Osteoblast (primary cell): Measurements from ENCODE around the gene MRPL54. TPM values are rescaled to one million over a fixed set of nuclear protein-coding genes. Genes with fewer than 3 reads are reported as not detected.

Experiments used
- DNase-seq: peaks from one replicate; pipeline ENCODE4 v3.0.0; 2011; ENCODE audit warnings: low spot score, mixed read lengths; ENCODE audit not compliant: insufficient read length; ENCODE audit errors: missing footprints
- H2AFZ ChIP-seq: 2 replicates; pipeline ENCODE4 v1.6.0; 2011; ENCODE audit warnings: mild to moderate bottlenecking, low read length
- H3K27ac ChIP-seq: 2 replicates; pipeline ENCODE4 v1.5.1; 2011; ENCODE audit warnings: mild to moderate bottlenecking, low read depth, low read length, moderate library complexity
- H3K27me3 ChIP-seq: 2 replicates; pipeline ENCODE4 v1.6.0; 2012; ENCODE audit warnings: mild to moderate bottlenecking, control low read depth, inconsistent platforms, low read length, moderate library complexity; ENCODE audit not compliant: insufficient read depth
- H3K36me3 ChIP-seq: 2 replicates; pipeline ENCODE4 v1.5.1; 2011; ENCODE audit warnings: mild to moderate bottlenecking, low read length, control low read depth, moderate library complexity; ENCODE audit not compliant: insufficient read depth
- H3K4me1 ChIP-seq: 2 replicates; pipeline ENCODE4 v1.5.1; 2011; ENCODE audit warnings: mild to moderate bottlenecking, low read length, control low read depth, moderate library complexity; ENCODE audit not compliant: insufficient read depth
- H3K4me2 ChIP-seq: 2 replicates; pipeline ENCODE4 v1.6.0; 2011; ENCODE audit warnings: mild to moderate bottlenecking, low read length; ENCODE audit not compliant: insufficient read depth
- H3K4me3 ChIP-seq: fragments of 200-600 bp; sonication (generic); 3 replicates; pipeline ENCODE4 v1.5.1; 2012; ENCODE audit warnings: mild to moderate bottlenecking, low read length, inconsistent platforms; ENCODE audit not compliant: insufficient read depth
- H3K79me2 ChIP-seq: 2 replicates; pipeline ENCODE4 v1.6.0; 2012; ENCODE audit warnings: mild to moderate bottlenecking, low read length, control low read depth, inconsistent platforms; ENCODE audit not compliant: insufficient read depth
- H3K9me3 ChIP-seq: 2 replicates; pipeline ENCODE4 v1.5.1; 2011; ENCODE audit warnings: low read depth, low read length, control low read depth
- H4K20me1 ChIP-seq: 2 replicates; pipeline ENCODE4 v1.6.0; 2012; ENCODE audit warnings: mild to moderate bottlenecking, low read length, control low read depth; ENCODE audit not compliant: insufficient read depth
- total RNA-seq: library from RNA; depleted of rRNA; stranded (reverse); fragments of >200 nt; gene quantifications from 2 replicates; pipeline ENCODE4 v1.2.3, GENCODE V29; 2012
- TF ChIP-seq, protein P1 (sequence below): IDR thresholded peaks from 2 replicates; pipeline ENCODE4 v1.5.1; 2011; ENCODE audit warnings: mild to moderate bottlenecking, low read depth, low read length, moderate library complexity; ENCODE audit errors: extremely low read depth

MRPL54 gene
- total RNA-seq, 1 donor, result 41.6 TPM

DNA sequence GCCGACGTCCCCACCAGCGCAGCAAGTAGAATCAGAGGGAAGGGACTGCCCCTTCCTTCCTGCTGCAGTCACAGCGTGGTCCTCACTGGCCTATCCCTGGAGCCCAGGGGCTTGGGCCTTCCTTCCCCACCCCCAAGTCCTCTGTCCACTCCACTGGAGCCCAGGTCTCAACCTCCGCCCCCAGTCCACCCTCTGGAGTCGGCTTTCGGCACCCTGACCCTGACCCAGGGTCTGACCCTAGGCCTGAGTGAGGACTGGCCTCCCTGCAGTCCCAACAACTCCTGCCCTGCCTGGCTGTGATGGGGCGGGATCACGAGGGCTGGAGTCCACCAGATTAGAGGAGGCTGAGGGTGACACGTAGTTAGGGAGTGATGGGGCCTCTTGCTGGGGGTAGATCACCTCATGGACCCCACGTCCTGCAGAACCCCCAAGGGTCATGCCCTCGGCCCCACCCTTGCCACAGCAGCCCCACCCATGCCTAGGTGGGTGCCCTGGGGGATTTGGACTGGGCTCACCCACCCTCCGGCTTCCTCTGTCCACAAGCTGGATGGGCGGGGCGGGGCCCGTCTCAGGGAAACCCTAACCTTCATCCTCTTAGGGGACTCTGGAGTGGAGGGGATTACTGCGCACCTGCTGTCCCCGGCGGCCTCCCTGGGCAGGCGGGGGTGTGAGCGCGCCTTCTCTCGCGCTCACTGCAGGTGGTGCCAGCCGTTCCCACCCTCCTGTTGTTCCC, 5.7 kb downstream of the MRPL54 start:
- Histone ChIP-seq H3K27ac (no peak overlapping the region), H2AFZ (no peak overlapping the region), H3K36me3 (peaks cover 6% of the 10 kb centered on the region), H3K9me3 (no peaks in the 10 kb centered on the region), H3K79me2 (peaks cover 5% of the 10 kb centered on the region), H3K4me3 (no peak overlapping the region), H3K4me1 (peaks cover 3% of the 10 kb centered on the region), H3K4me2 (no peak overlapping the region), H3K27me3 (no peaks in the 10 kb centered on the region), H4K20me1 (no peaks in the 10 kb centered on the region)
- DNase-seq, result no peak
- TF ChIP-seq, protein P1, sequence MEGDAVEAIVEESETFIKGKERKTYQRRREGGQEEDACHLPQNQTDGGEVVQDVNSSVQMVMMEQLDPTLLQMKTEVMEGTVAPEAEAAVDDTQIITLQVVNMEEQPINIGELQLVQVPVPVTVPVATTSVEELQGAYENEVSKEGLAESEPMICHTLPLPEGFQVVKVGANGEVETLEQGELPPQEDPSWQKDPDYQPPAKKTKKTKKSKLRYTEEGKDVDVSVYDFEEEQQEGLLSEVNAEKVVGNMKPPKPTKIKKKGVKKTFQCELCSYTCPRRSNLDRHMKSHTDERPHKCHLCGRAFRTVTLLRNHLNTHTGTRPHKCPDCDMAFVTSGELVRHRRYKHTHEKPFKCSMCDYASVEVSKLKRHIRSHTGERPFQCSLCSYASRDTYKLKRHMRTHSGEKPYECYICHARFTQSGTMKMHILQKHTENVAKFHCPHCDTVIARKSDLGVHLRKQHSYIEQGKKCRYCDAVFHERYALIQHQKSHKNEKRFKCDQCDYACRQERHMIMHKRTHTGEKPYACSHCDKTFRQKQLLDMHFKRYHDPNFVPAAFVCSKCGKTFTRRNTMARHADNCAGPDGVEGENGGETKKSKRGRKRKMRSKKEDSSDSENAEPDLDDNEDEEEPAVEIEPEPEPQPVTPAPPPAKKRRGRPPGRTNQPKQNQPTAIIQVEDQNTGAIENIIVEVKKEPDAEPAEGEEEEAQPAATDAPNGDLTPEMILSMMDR, result no peak

DNA sequence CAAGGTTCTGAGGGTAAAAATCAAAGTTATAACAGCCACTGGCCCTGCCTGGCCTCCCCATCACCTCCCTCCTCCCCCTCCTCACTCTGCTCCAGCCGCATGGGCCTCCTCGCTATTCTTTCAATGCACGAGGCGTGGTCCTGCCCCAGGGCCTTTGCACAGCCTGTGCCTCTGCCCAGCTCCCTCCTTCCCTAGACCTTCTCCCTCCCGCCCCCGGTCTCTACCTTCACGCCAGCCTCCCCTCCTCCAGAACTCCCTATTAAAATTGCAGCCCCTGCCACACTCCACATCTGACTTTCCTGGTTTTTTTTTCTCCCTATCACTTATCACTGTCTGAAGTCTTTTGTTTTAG, 6.2 kb downstream of the MRPL54 start:
- Histone ChIP-seq H3K27me3 (no peaks in the 10 kb centered on the region), H3K4me3 (no peak overlapping the region), H3K27ac (no peak overlapping the region), H3K36me3 (peaks cover 6% of the 10 kb centered on the region), H3K79me2 (peaks cover 2% of the 10 kb centered on the region), H2AFZ (no peak overlapping the region), H4K20me1 (no peaks in the 10 kb centered on the region), H3K4me1 (no peaks in the 10 kb centered on the region), H3K4me2 (no peak overlapping the region), H3K9me3 (no peaks in the 10 kb centered on the region)
- TF ChIP-seq, protein P1, result no peak
- no peak for DNase-seq

DNA sequence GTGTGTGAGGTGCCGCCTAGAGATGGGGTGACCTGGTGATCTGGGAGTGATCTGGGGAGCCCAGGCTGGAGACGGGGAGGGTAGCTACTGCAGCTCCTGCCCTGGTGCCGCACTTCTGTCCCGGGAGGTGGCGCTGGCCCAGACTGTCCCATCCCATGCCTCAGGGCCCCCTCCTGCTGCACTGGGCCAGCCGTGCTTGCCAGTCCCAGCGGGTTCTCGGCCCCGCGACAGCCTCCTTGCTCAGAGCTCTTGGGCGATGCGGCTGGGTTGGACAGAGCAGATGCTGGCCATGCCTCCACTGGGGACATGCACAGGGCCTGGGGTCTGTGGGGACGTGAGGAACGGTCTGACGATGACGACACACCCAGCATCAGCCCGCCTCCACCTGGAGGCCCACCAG, 7.0 kb downstream of the MRPL54 start:
- Histone ChIP-seq H3K4me2 (no peak overlapping the region), H3K79me2 (peaks cover 2% of the 10 kb centered on the region)

More for the DNA sequence above, 7.0 kb downstream of the MRPL54 start:
- Histone ChIP-seq H3K27ac (no peak overlapping the region), H2AFZ (no peak overlapping the region), H4K20me1 (no peaks in the 10 kb centered on the region), H3K36me3 (peaks cover 6% of the 10 kb centered on the region), H3K4me1 (no peaks in the 10 kb centered on the region), H3K4me3 (no peak overlapping the region), H3K27me3 (no peaks in the 10 kb centered on the region), H3K9me3 (no peaks in the 10 kb centered on the region)
- TF ChIP-seq, protein P1, result no peak
- DNase-seq, result no peak
